ENCODE results near the gene CORO6. TPM values are rescaled to one million over a fixed set of nuclear protein-coding genes. Genes with fewer than 3 reads are reported as not detected.

Gene CORO6
- total RNA-seq, 1 experiment from 2014 or later, result 9.7 TPM

GRCh38 chr17:29565643-29566472, 56.9 kb downstream of the CORO6 start:
- POLR2A ChIA-PET, result interaction anchor here (0.5 kb wide), 1 partner anchor 74 kb away, joined by 3 read pairs; no protein-coding TSS in a partner anchor

More at GRCh38 chr17:29565643-29566472, 56.9 kb downstream of the CORO6 start:
- BruUV-seq (replicated peaks), result no TSS peak
- CTCF ChIA-PET, result interaction anchor here (0.5 to 1.6 kb wide), 3 partner anchors 181 to 226 kb away, joined by 3 to 17 read pairs (median 8); no protein-coding TSS in a partner anchor
- DNase-seq (ENCODE audit: low read depth, low spot score), result no peak
- in situ Hi-C loops (cut with HindIII; ENCODE audit: low pct_unique_long_range_greater_than_20kb, low sequenced_read_pairs), result no loop called here
- H3K27me3 ChIP-seq (ENCODE audit: control insufficient read depth, insufficient read depth, low read length), result no peaks in the 10 kb centered on the region
- H3K36me3 ChIP-seq (ENCODE audit: control insufficient read depth, insufficient read depth, low read length), result no peaks in the 10 kb centered on the region
- peaks cover 14% of the 10 kb centered on the region for H3K4me1 ChIP-seq (ENCODE audit: control insufficient read depth, insufficient read depth, low read length)
- H3K9me3 ChIP-seq (ENCODE audit: control insufficient read depth, insufficient read depth, low read depth, low read length), result no peaks in the 10 kb centered on the region
- peak; percentile 35 for ATAC-seq
- peak overlapping the region; percentile 78 for H3K27ac ChIP-seq (ENCODE audit: low read length)
- TF ChIP-seq REST (IDR thresholded peaks at IDR 0.05; ENCODE audit: insufficient read depth in 1 of 2, low read depth in 2 of 2, low read length in 1 of 2) (no peak), SIN3A (IDR thresholded peaks at IDR 0.05; ENCODE audit: borderline replicate concordance, insufficient read depth, low read depth, low read length) (0 out of 2 replicates have a peak, but pooled peaks have one; percentile 38), POLR2AphosphoS5 (IDR thresholded peaks at IDR 0.05; ENCODE audit: low read depth, low read length) (no peak), TCF7L2 (IDR thresholded peaks at IDR 0.05; ENCODE audit: low read depth, low read length) (no peak), CTCF (IDR thresholded peaks at IDR 0.05) (peak; percentile 75)
- intact Hi-C loops (cut with micrococcal nuclease; ENCODE audit: unreplicated experiment), result no loop called here
- peak overlapping the region; percentile 81 for H3K4me3 ChIP-seq (ENCODE audit: low read depth in 2 of 2, low read length in 2 of 2)

Other genes with a start within 250 kb of the CORO6 start
- 111 TPM for gene TAOK1, start 232.5 kb downstream of the CORO6 start, total RNA-seq (2021; ENCODE audit: unreplicated experiment)
- 33.7 TPM for gene ABHD15, start 55.9 kb downstream of the CORO6 start, total RNA-seq (2021; ENCODE audit: unreplicated experiment)
- gene TP53I13, start 54.2 kb downstream of the CORO6 start, total RNA-seq (2021; ENCODE audit: unreplicated experiment), result 123 TPM
- 94.6 TPM for gene GIT1, start 33.3 kb downstream of the CORO6 start, total RNA-seq (2021; ENCODE audit: unreplicated experiment)
- gene ANKRD13B, start 29.8 kb downstream of the CORO6 start, total RNA-seq (2021; ENCODE audit: unreplicated experiment), result 31.4 TPM

Measured in Panc1 (cell line).